AG04450 (cell line): ENCODE measurements around the gene TUBG2. TPM values are rescaled to one million over a fixed set of nuclear protein-coding genes. Genes with fewer than 3 reads are reported as not detected.

ENCODE experiments used
- CTCF ChIA-PET: fragments of 300-600, 350-600 bp; formaldehyde crosslinking; extraction: SDS; loops from one replicate; lab custom pipeline; 2022; ENCODE audit warnings: antibody characterized with exemption, inconsistent platforms; lab: Charles Lee
- POLR2A ChIA-PET: fragments of 350-600 bp; formaldehyde crosslinking; extraction: SDS; loops from one replicate; lab custom pipeline; 2021; ENCODE audit warnings: antibody characterized with exemption, inconsistent platforms; lab: Yijun Ruan, JAX
- DNase-seq: peaks from one replicate; pipeline ENCODE4 v3.0.0-alpha.2; 2011; ENCODE audit warnings: low read depth, low spot score
- H3K27ac ChIP-seq: one replicate; pipeline ENCODE4 v1.5.1; 2012; ENCODE audit warnings: low read depth, low read length, control low read depth
- H3K27me3 ChIP-seq: one replicate; pipeline ENCODE4 v1.6.0; 2012; ENCODE audit warnings: low read length; ENCODE audit not compliant: control insufficient read depth, insufficient read depth
- H3K4me3 ChIP-seq: 2 replicates; pipeline ENCODE4 v1.5.1; 2011; ENCODE audit warnings: mild to moderate bottlenecking, low read depth, low read length, control low read depth
- H3K9me3 ChIP-seq: 2 replicates; pipeline ENCODE4 v1.5.1; 2012; ENCODE audit warnings: low read length; ENCODE audit not compliant: control insufficient read depth, insufficient read depth
- CTCF ChIP-seq: IDR thresholded peaks from 2 replicates; pipeline ENCODE4 v1.5.1; 2011; ENCODE audit warnings: low read depth, low read length, control low read depth, inconsistent platforms
- polyA plus RNA-seq: library from polyadenylated mRNA; depleted of rRNA; stranded (reverse); fragments of >200 nt; gene quantifications from 2 replicates; pipeline ENCODE4 v1.2.3, GENCODE V29; 2011

TUBG2 gene
- polyA plus RNA-seq, 1 experiment: 7.8 TPM

DNA sequence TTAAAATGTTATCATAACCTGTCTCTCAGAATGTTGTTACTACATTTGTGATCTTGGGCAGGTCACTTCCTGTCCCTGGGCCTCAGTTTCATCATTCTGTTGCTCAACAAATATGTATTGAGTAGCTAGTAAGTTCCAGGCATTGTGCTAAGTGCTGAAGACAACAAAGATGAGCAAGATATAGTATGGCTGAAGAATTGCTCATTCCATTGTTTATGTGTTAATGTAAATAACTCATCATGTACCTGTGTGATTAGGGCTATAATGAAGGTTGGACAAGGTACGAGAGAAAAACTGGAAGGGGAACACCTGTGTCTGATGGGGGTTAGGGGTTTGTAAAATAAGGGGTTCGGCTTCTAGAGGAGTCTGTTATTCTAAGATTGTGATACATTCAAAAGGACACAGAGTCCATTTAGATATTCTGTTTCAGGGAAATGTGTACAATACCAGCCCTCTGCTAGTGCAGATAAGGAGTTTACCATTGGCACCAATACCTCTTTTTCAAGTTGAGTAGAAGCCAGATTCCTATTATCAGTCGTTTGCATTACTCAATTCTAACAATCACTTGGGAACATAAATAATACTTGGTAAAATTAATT is 29.6 kb upstream of the TUBG2 start:
- TF ChIP-seq CTCF: no peak

GRCh38 chr17:42632949-42633444 is 26.1 kb upstream of the TUBG2 start:
- Histone ChIP-seq H3K27me3 (peaks cover 1% of the 10 kb centered on the region), H3K27ac (no peak overlapping the region), H3K9me3 (no peaks in the 10 kb centered on the region), H3K4me3 (no peak overlapping the region)
- CTCF ChIA-PET: no interaction called here
- POLR2A ChIA-PET: no interaction called here
- DNase-seq: no peak
- no peak for TF ChIP-seq CTCF

More for the DNA sequence above, 29.6 kb upstream of the TUBG2 start:
- no peak for DNase-seq
- H3K4me3 ChIP-seq: no peak overlapping the region
- H3K27ac ChIP-seq: no peak overlapping the region
- ChIA-PET CTCF (no interaction called here), POLR2A (no interaction called here)
- H3K9me3 ChIP-seq: no peaks in the 10 kb centered on the region
- peaks cover 2% of the 10 kb centered on the region for H3K27me3 ChIP-seq

DNA sequence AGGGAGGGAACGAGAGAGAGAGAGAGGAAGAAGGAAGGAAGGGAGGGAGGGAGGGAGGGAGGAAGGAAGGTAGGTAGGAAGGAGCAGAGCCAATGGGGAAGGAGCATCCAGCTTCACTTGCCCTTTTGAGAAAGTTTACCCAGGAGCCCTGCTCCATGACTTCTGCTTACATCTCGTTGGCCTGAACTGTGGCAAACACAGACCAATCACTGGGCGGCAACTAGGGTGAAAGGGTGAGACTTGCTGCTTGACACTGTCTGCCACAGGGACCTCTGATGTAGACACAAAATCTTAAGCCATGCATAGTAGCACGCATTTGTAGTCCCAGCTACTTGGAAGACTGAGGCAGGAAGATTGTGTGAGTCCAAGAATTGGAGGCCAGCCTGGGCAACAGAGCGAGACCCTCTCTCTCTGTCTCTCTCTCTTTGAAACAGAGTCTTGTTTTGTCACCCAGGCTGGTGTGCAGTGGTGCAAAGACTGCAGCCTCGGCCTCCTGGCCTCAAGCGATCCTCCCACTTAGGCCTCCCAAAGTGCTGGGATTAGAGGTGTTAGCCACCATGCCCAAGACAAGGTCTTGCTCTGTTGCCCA is 19.5 kb upstream of the TUBG2 start:
- ChIA-PET CTCF (interaction anchor here (0.7 kb wide), 1 partner anchor 652 kb away, joined by 4 read pairs; no protein-coding TSS in a partner anchor), POLR2A (no interaction called here)
- no peak for TF ChIP-seq CTCF
- H3K27me3 ChIP-seq: peaks cover 17% of the 10 kb centered on the region
- no peaks in the 10 kb centered on the region for H3K9me3 ChIP-seq
- H3K4me3 ChIP-seq: no peak overlapping the region
- no peak overlapping the region for H3K27ac ChIP-seq
- DNase-seq: no peak

- CTCF ChIA-PET: no interaction called here
- TF ChIP-seq CTCF: no peak
- DNase-seq: no peak
- no peaks in the 10 kb centered on the region for H3K9me3 ChIP-seq
- H3K27ac ChIP-seq: no peak overlapping the region
- peaks cover 17% of the 10 kb centered on the region for H3K27me3 ChIP-seq
- POLR2A ChIA-PET: no interaction called here
- H3K4me3 ChIP-seq: no peak overlapping the region
Observed at GRCh38 chr17:42640121-42640520, 19.0 kb upstream of the TUBG2 start.

GRCh38 chr17:42642336-42642735 is 16.7 kb upstream of the TUBG2 start:
- ChIA-PET POLR2A (no interaction called here), CTCF (interaction anchor here (1.0 kb wide), 1 partner anchor 182 kb away, joined by 3 read pairs; the partner anchor contains the start of gene BECN1)
- peaks cover 24% of the 10 kb centered on the region for H3K27me3 ChIP-seq
- DNase-seq: no peak
- no peak overlapping the region for H3K4me3 ChIP-seq
- no peak for TF ChIP-seq CTCF
- H3K27ac ChIP-seq: no peak overlapping the region
- no peaks in the 10 kb centered on the region for H3K9me3 ChIP-seq
